Activated CD8-positive, alpha-beta memory T cell treated with anti-CD3 and anti-CD28 coated beads, Interleukin-2, amount 50 U/mL, for 24 hours (primary cell): ENCODE measurements around the gene THRAP3.

Experiments used
- DNase-seq: peaks from one replicate; pipeline ENCODE4 v3.0.0-alpha.2; 2020; ENCODE audit errors: extremely low read depth

The THRAP3 gene

GRCh38 chr1:36351227-36351977, 127.2 kb downstream of the THRAP3 start:
- DNase-seq, result no peak

GRCh38 chr1:36352125-36352909, 128.1 kb downstream of the THRAP3 start:
- DNase-seq, result no peak

DNA sequence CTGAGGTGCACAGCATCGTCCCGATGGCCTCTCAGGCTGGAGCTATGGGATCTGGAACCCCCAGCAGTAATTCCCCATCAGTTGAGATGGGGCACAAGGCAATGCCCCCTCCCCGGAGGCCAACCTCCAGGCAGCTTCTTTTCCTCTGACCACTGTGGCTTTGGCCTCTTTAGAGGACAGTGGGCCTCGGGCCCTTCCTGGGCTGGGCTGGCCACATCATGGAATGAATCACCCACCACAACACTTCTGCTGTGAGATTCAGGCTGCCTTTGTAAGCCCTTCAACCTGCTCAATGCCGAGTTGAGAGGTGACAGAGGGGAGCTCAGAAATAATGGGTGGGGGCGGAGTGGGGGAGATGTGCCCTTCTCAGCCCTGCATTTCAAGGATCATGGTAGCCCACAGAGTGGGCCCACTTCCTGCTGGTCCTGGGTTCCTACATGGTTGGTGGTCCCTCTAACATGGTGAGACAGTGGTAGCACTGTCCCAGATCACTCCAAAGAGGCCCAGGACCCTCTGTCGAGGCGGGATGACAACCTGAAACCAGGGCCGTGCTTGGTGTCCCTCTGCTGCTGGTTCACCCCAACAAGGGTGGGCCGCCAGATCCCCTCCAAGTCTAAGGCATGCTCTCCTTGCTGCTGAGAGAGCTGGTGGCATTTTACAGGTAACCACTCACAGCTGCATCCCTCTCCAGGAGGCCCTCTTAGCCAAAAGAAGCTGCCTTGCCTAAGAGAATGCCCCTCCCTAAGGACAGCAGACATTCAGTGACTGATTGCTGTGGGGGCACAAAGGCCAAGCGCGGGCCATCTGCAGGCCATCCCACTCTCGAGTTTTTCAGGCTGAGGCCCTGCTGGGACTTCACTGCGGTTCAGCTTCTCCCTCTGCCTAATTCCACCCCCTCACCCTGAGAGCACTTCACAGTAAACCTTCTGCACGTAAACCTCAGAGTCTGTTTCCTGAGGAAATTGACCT, 129.0 kb downstream of the THRAP3 start:
- DNase-seq, result no peak

DNA sequence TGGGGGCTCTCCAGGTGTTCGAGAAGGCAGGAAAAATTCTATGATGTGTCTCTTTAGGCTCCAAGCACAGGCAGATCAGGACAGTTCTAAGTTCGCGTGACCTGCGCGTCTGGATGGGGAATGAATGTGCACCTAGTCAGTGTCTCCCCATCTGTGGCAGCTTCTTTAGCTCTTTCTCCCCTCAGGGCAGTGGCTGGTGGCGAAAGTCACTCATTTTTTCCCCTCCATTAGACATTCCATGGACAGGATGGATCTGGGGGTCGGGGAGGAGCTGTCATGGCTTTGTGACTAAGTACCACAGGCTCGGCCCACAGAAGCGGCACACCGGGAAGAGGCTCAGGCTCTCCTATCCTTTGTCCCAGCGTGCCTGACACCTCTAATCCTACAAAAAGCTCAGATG, 130.2 kb downstream of the THRAP3 start:
- DNase-seq, result no peak
